ENCODE measurements around the gene MAD1L1. TPM values are rescaled to one million over a fixed set of nuclear protein-coding genes. Genes with fewer than 3 reads are reported as not detected.

The MAD1L1 gene
- total and polyA plus RNA-seq, 2 of the 8 experiments (the other 6 are each of a cell fraction or from before 2014, with no cell fraction given): 40.4 to 44.6 TPM

GRCh38 chr7:2263176-2263575, 30.4 kb upstream of the MAD1L1 start:
- Histone ChIP-seq H2AK5ac (ENCODE audit: low read depth, low read length) (no peak overlapping the region), H3K9me3 (ENCODE audit: insufficient read depth in 2 of 2, low read depth in 1 of 2, low read length in 1 of 2) (no peaks in the 10 kb centered on the region; a peak in 1 of 4 replicates), H3K27ac (ENCODE audit: low read depth, low read length) (no peak overlapping the region), H3K36me3 (ENCODE audit: control insufficient read depth in 2 of 4, insufficient read depth in 4 of 4, low read length in 3 of 4) (peaks cover 0 to 9% (median 4%) of the 10 kb centered on the region in 4 experiments; a peak in 4 of 8 replicates), H4K20me1 (replicated peaks in 1 of 2; ENCODE audit: control insufficient read depth in 1 of 2, insufficient read depth in 2 of 2, low read length in 2 of 2) (peaks cover 0 to 6% of the 10 kb centered on the region in 2 experiments), H3K4ac (replicated peaks; ENCODE audit: insufficient read length, low read depth, low read length) (no peak overlapping the region), H3K4me3 (ENCODE audit: extremely low read depth in 1 of 4, insufficient read depth in 2 of 4, low read depth in 3 of 4, low read length in 4 of 4) (no peak overlapping the region), H3K4me2 (ENCODE audit: insufficient read depth in 1 of 2, low read depth in 2 of 2, low read length in 2 of 2) (no peak overlapping the region), H3K56ac (replicated peaks; ENCODE audit: insufficient read length, low read depth, low read length) (no peak overlapping the region), H3K23me2 (ENCODE audit: low read depth, low read length) (no peaks in the 10 kb centered on the region), H4K91ac (replicated peaks; ENCODE audit: insufficient read length, low read length) (no peak overlapping the region), H2BK120ac (replicated peaks; ENCODE audit: low read depth, low read length) (no peak overlapping the region), H2BK15ac (ENCODE audit: low read length) (no peak overlapping the region), H3K9ac (replicated peaks in 1 of 4; ENCODE audit: extremely low read depth in 1 of 4, low read depth in 3 of 4, low read length in 3 of 4) (no peak overlapping the region), H3K23ac (ENCODE audit: insufficient read length) (no peak overlapping the region), H3K79me1 (ENCODE audit: low read depth, low read length) (no peaks in the 10 kb centered on the region; the same call in 1 of the 2 replicates), H4K8ac (ENCODE audit: extremely low read depth, insufficient read depth, low read length) (no peak overlapping the region), H2BK20ac (ENCODE audit: low read length) (no peak overlapping the region), H2AFZ (ENCODE audit: low read length) (no peak overlapping the region), H3K18ac (ENCODE audit: extremely low read depth, low read length) (no peak overlapping the region), H2BK5ac (ENCODE audit: low read depth, low read length) (no peak overlapping the region), H3K27me3 (replicated peaks in 1 of 4; ENCODE audit: control insufficient read depth in 3 of 4, extremely low read depth in 1 of 4, insufficient read depth in 3 of 4, low read length in 3 of 4) (no peaks in the 10 kb centered on the region), H3K79me2 (ENCODE audit: control insufficient read depth in 1 of 2, insufficient read depth in 2 of 2, low read length in 2 of 2) (no peaks in the 10 kb centered on the region), H4K5ac (ENCODE audit: insufficient read length, low read depth, low read length) (no peak overlapping the region), H3K4me1 (replicated peaks in 1 of 4; ENCODE audit: control insufficient read depth in 3 of 4, insufficient read depth in 4 of 4, low read length in 3 of 4) (no peaks in the 10 kb centered on the region), H3K14ac (ENCODE audit: insufficient read length) (no peak overlapping the region), H2BK12ac (ENCODE audit: low read depth, low read length) (no peak overlapping the region)
- WGBS, 2 experiments (ENCODE audit: extremely low coverage in 1 of 2, insufficient coverage in 1 of 2, insufficient read length in 1 of 2, insufficient replicate concordance in 2 of 2, low coverage in 1 of 2, low lambda C conversion rate in 2 of 2, missing lambda C conversion rate in 1 of 2): 93% methylated on average over 12 of the region's 18 CpGs; no CpG with 5 or more reads in 1 of the 2 experiments
- ChIA-PET CTCF (ENCODE audit: partially characterized antibody) (interaction anchor here (7.4 kb wide), 1 partner anchor 14 kb away, joined by 38 read pairs; no protein-coding TSS in a partner anchor), POLR2A (ENCODE audit: partially characterized antibody) (no interaction called here)
- DNase-seq (ENCODE audit: low read depth in 1 of 2, low spot score in 2 of 2): no peak
- no peak for FAIRE-seq
- TF ChIP-seq CEBPB (IDR thresholded peaks at IDR 0.05; ENCODE audit: low read depth, low read length) (no peak), SAP30 (IDR thresholded peaks at IDR 0.05; ENCODE audit: insufficient read depth, insufficient replicate concordance, low read length) (no peak), ATF3 (IDR thresholded peaks at IDR 0.05; ENCODE audit: insufficient read depth, low read depth, low read length) (no peak), SIRT6 (IDR thresholded peaks at IDR 0.05; ENCODE audit: low read length) (no peak), JUN (IDR thresholded peaks at IDR 0.05; ENCODE audit: low read depth, low read length) (no peak), FOSL1 (IDR thresholded peaks at IDR 0.05; ENCODE audit: insufficient read depth, low read depth, low read length) (no peak), USF2 (IDR thresholded peaks at IDR 0.05; ENCODE audit: low read length) (no peak), HDAC2 (IDR thresholded peaks at IDR 0.05; ENCODE audit: borderline replicate concordance in 1 of 2, low read depth in 2 of 2, low read length in 2 of 2) (no peak), SRF (IDR thresholded peaks at IDR 0.05; ENCODE audit: low read depth, low read length) (no peak), RFX5 (IDR thresholded peaks at IDR 0.05; ENCODE audit: borderline replicate concordance, low read depth, low read length) (no peak), EGR1 (IDR thresholded peaks at IDR 0.05; ENCODE audit: borderline replicate concordance, low read depth, low read length) (no peak), ZNF274 (IDR thresholded peaks at IDR 0.05; ENCODE audit: borderline replicate concordance, extremely low read depth, low read length) (no peak), BACH1 (IDR thresholded peaks at IDR 0.05; ENCODE audit: low read length) (no peak)
